GM19467 (cell line): ENCODE measurements around the gene WNT5A.

Experiments used
- ATAC-seq: cut with Tn5 transposase; IDR thresholded peaks from one replicate; pipeline ENCODE4 v1.9.1; 2021; ENCODE audit warnings: mild to moderate bottlenecking, moderate library complexity; ENCODE audit not compliant: unreplicated experiment

The WNT5A gene

GRCh38 chr3:55452886-55453285, 34.2 kb downstream of the WNT5A start:
- ATAC-seq = no peak

- no peak for ATAC-seq
Measured at GRCh38 chr3:55449527-55449926, 37.6 kb downstream of the WNT5A start.

GRCh38 chr3:55446850-55447249, 40.3 kb downstream of the WNT5A start:
- no peak for ATAC-seq

- ATAC-seq = no peak
Measured at GRCh38 chr3:55445551-55445950, 41.6 kb downstream of the WNT5A start.

GRCh38 chr3:55443346-55443745, 43.8 kb downstream of the WNT5A start:
- ATAC-seq = no peak

- no peak for ATAC-seq
Measured at GRCh38 chr3:55442861-55443260, 44.2 kb downstream of the WNT5A start.

GRCh38 chr3:55441499-55441898, 45.6 kb downstream of the WNT5A start:
- ATAC-seq = no peak

GRCh38 chr3:55440104-55440708, 46.9 kb downstream of the WNT5A start:
- ATAC-seq = no peak

GRCh38 chr3:55439657-55440056, 47.4 kb downstream of the WNT5A start:
- ATAC-seq = no peak

- ATAC-seq = no peak
Measured at GRCh38 chr3:55436644-55437043, 50.5 kb downstream of the WNT5A start.

GRCh38 chr3:55435491-55435890, 51.6 kb downstream of the WNT5A start:
- ATAC-seq = no peak

- no peak for ATAC-seq
Measured at GRCh38 chr3:55434789-55435188, 52.3 kb downstream of the WNT5A start.

- ATAC-seq = no peak
Measured at GRCh38 chr3:55431041-55431440, 56.1 kb downstream of the WNT5A start.

GRCh38 chr3:55427739-55428138, 59.4 kb downstream of the WNT5A start:
- ATAC-seq = no peak

- ATAC-seq = no peak
Measured at GRCh38 chr3:55426486-55426885, 60.6 kb downstream of the WNT5A start.

GRCh38 chr3:55423782-55424181, 63.3 kb downstream of the WNT5A start:
- no peak for ATAC-seq

GRCh38 chr3:55417211-55417610, 69.9 kb downstream of the WNT5A start:
- ATAC-seq = no peak

- ATAC-seq = no peak
Measured at GRCh38 chr3:55416331-55416821, 70.7 kb downstream of the WNT5A start.
